GM23338 (cell line): ENCODE measurements around the gene CST3. TPM values are rescaled to one million over a fixed set of nuclear protein-coding genes. Genes with fewer than 3 reads are reported as not detected.

Experiments used
- ATAC-seq: fragments of 200-7000 bp; cut with Tn5 transposase; 3 replicates; pipeline ENCODE4 v1.9.1; 2020
- DNase-seq: peaks from one replicate; pipeline ENCODE4 v3.0.0-alpha.2; 2015; ENCODE audit warnings: low spot score
- H2AFZ ChIP-seq: fragments of 200-600 bp; sonication (generic); 2 replicates; pipeline ENCODE4 v1.8.0; 2016; ENCODE audit warnings: antibody characterized with exemption, mild to moderate bottlenecking, moderate library complexity
- H3F3A ChIP-seq: fragments of 200-600 bp; sonication (generic); replicated peaks from 2 replicates; pipeline ENCODE4 v1.8.0; 2017; ENCODE audit warnings: antibody characterized with exemption, mixed run types, low read depth
- H3K27ac ChIP-seq: fragments of 200-600 bp; sonication (generic); 2 replicates; pipeline ENCODE4 v1.6.1; 2016; ENCODE audit warnings: low read depth
- H3K27me3 ChIP-seq: fragments of 200-600 bp; sonication (generic); 2 replicates; pipeline ENCODE4 v1.8.0; 2016; ENCODE audit warnings: mild to moderate bottlenecking, mixed run types, moderate library complexity; ENCODE audit not compliant: insufficient read depth
- H3K36me3 ChIP-seq: fragments of 200-600 bp; sonication (generic); 2 replicates; pipeline ENCODE4 v1.8.0; 2016; ENCODE audit warnings: mild to moderate bottlenecking; ENCODE audit not compliant: insufficient read depth
- H3K4me1 ChIP-seq: fragments of 200-600 bp; sonication (generic); 2 replicates; pipeline ENCODE4 v1.8.0; 2016; ENCODE audit warnings: mild to moderate bottlenecking, moderate library complexity; ENCODE audit not compliant: insufficient read depth
- H3K4me2 ChIP-seq: fragments of 200-600 bp; sonication (generic); 2 replicates; pipeline ENCODE4 v1.7.1; 2017; ENCODE audit warnings: mixed run types
- H3K4me3 ChIP-seq: fragments of 200-600 bp; sonication (generic); 2 replicates; pipeline ENCODE4 v1.6.1; 2016; ENCODE audit warnings: mixed run types
- H3K79me2 ChIP-seq: fragments of 200-600 bp; sonication (generic); replicated peaks from 2 replicates; pipeline ENCODE4 v1.8.0; 2017; ENCODE audit warnings: mild to moderate bottlenecking; ENCODE audit not compliant: insufficient read depth
- H3K9me2 ChIP-seq: fragments of 200-600 bp; sonication (generic); 2 replicates; pipeline ENCODE4 v1.8.0; 2017; ENCODE audit not compliant: insufficient read depth
- H4K20me1 ChIP-seq: fragments of 200-600 bp; sonication (generic); replicated peaks from 2 replicates; pipeline ENCODE4 v1.8.0; 2017; ENCODE audit warnings: mild to moderate bottlenecking; ENCODE audit not compliant: insufficient read depth
- H3K27ac Mint-ChIP-seq: 2 replicates; pipeline ENCODE4 v1.8.0; 2020; ENCODE audit warnings: inconsistent platforms, mild to moderate bottlenecking, moderate library complexity, mixed read lengths
- H3K27me3 Mint-ChIP-seq: 3 replicates; pipeline ENCODE4 v1.8.0; 2022; ENCODE audit warnings: low read depth, mild to moderate bottlenecking, moderate library complexity, mixed read lengths, inconsistent platforms; ENCODE audit not compliant: insufficient read depth, poor library complexity
- H3K36me3 Mint-ChIP-seq: 3 replicates; pipeline ENCODE4 v1.8.0; 2021; ENCODE audit warnings: low read depth, mild to moderate bottlenecking, inconsistent platforms, moderate library complexity, mixed read lengths
- H3K4me1 Mint-ChIP-seq: 3 replicates; pipeline ENCODE4 v1.8.0; 2020; ENCODE audit warnings: mild to moderate bottlenecking, inconsistent platforms, mixed read lengths
- H3K4me3 Mint-ChIP-seq: 3 replicates; pipeline ENCODE4 v1.8.0; 2021; ENCODE audit warnings: moderate library complexity, mild to moderate bottlenecking, inconsistent platforms, mixed read lengths
- H3K9me3 Mint-ChIP-seq: 3 replicates; pipeline ENCODE4 v1.8.0; 2020; ENCODE audit warnings: moderate library complexity, mild to moderate bottlenecking, inconsistent platforms, mixed read lengths
- CREB1 ChIP-seq: fragments of 250-450 bp; sonication (Bioruptor Pico); IDR thresholded peaks from 2 replicates; pipeline ENCODE4 v1.5.0; 2020; ENCODE audit warnings: low read depth, mild to moderate bottlenecking, moderate library complexity
- EZH2 ChIP-seq: fragments of 200-600 bp; sonication (generic); IDR thresholded peaks from one replicate; pipeline ENCODE4 v1.8.0; 2017; ENCODE audit warnings: antibody characterized with exemption, mild to moderate bottlenecking, low read depth; ENCODE audit not compliant: unreplicated experiment
- EZH2phosphoT487 ChIP-seq: fragments of 200-600 bp; sonication (generic); IDR thresholded peaks from one replicate; pipeline ENCODE4 v1.8.1; 2018; ENCODE audit warnings: antibody characterized with exemption; ENCODE audit not compliant: unreplicated experiment
- JUNB ChIP-seq: IDR thresholded peaks from one replicate; pipeline ENCODE4 v1.6.1; 2016; ENCODE audit warnings: antibody characterized with exemption; ENCODE audit not compliant: unreplicated experiment
- NANOG ChIP-seq: IDR thresholded peaks from 2 replicates; pipeline ENCODE4 v1.6.1; 2016; ENCODE audit warnings: antibody characterized with exemption, borderline replicate concordance
- POLR2AphosphoS5 ChIP-seq: IDR thresholded peaks from 2 replicates; pipeline ENCODE4 v1.6.1; 2016; ENCODE audit warnings: antibody characterized with exemption, low read depth
- STAT1 ChIP-seq: IDR thresholded peaks from one replicate; pipeline ENCODE4 v1.6.1; 2016; ENCODE audit warnings: antibody characterized with exemption; ENCODE audit not compliant: unreplicated experiment
- ZNF331 ChIP-seq: fragments of 250-450 bp; sonication (Bioruptor Pico); IDR thresholded peaks from 2 replicates; pipeline ENCODE4 v1.5.0; 2020; ENCODE audit warnings: low read depth, mild to moderate bottlenecking, moderate library complexity
- polyA plus RNA-seq: library from polyadenylated mRNA; unstranded; fragments of >200 nt; fragmentation: Nextera tagmentation; extraction: Ambion mirVana; gene quantifications from 2 replicates; pipeline ENCODE4 v1.2.1, GENCODE V29; 2016
- total RNA-seq: library from RNA; depleted of rRNA; stranded (reverse); fragments of >200 nt; shearing (Covaris generic); gene quantifications from 2 replicates; pipeline ENCODE4 v1.2.3, GENCODE V29; 2014
- TF ChIP-seq, protein P1 (sequence below): IDR thresholded peaks from 2 replicates; pipeline ENCODE4 v1.6.1; 2016; ENCODE audit warnings: antibody characterized with exemption
- TF ChIP-seq, protein P2 (sequence below): IDR thresholded peaks from one replicate; pipeline ENCODE4 v1.6.1; 2018; ENCODE audit warnings: antibody characterized with exemption; ENCODE audit not compliant: unreplicated experiment

Gene CST3
- total and polyA plus RNA-seq, 2 experiments from 2014 or later, result 51.8 to 71.5 TPM

DNA sequence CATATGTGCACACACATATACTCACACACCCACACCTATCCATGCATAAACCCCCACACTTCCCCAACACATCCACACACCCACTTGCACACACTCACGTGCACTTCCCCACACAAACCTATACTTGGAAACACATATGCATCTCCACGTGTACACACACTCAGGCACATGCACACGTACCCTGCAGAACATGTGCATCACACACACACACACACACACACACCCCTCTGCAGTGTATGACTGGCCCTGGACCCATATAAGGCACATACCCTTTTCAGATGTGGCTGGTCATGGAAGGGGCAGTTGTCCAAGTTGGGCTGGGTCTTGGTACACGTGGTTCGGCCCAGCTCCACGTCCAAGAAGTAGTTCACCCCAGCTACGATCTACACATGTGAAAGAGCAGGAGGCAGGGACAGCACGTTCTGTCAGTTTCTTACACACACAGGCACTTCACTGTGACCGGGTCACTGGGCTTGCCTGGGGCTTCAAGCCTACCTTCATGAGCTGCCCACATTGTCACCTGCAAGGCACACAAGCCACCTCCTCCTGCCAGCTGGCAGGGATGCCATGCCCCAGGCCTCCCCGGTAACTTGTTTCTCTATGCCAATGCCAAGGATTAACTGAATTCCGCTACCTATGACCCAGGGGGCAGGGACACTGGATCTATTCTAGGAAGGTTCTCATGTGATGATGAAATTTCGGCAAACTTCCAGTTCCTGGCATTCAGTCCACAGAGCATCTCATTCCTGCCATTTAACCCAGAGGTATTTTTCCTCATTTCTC, 2.6 kb downstream of the CST3 start:
- Histone ChIP-seq H3K4me3 (no peak overlapping the region), H3K4me1 (peaks cover 6% of the 10 kb centered on the region; the same call in 1 of the 2 replicates), H3K27me3 (peaks cover 12% of the 10 kb centered on the region), H3F3A (no peaks in the 10 kb centered on the region), H3K9me2 (peaks cover 6% of the 10 kb centered on the region), H3K27ac (no peak overlapping the region), H4K20me1 (no peaks in the 10 kb centered on the region), H3K79me2 (no peaks in the 10 kb centered on the region), H3K36me3 (no peaks in the 10 kb centered on the region), H2AFZ (no peak overlapping the region), H3K4me2 (no peak overlapping the region)
- ATAC-seq (no peak), DNase-seq (no peak)
- peaks cover 15% of the 10 kb centered on the region for H3K4me1 Mint-ChIP-seq
- H3K4me3 Mint-ChIP-seq, result no peak overlapping the region
- no peak for TF ChIP-seq EZH2
- no peak for TF ChIP-seq ZNF331 (CRISPR knock-in tag)
- no peak for TF ChIP-seq EZH2phosphoT487
- no peak for TF ChIP-seq NANOG
- no peak for TF ChIP-seq JUNB
- TF ChIP-seq, protein P1, sequence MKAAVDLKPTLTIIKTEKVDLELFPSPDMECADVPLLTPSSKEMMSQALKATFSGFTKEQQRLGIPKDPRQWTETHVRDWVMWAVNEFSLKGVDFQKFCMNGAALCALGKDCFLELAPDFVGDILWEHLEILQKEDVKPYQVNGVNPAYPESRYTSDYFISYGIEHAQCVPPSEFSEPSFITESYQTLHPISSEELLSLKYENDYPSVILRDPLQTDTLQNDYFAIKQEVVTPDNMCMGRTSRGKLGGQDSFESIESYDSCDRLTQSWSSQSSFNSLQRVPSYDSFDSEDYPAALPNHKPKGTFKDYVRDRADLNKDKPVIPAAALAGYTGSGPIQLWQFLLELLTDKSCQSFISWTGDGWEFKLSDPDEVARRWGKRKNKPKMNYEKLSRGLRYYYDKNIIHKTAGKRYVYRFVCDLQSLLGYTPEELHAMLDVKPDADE, result no peak
- no peak for TF ChIP-seq CREB1 (CRISPR knock-in tag)
- TF ChIP-seq, protein P2, sequence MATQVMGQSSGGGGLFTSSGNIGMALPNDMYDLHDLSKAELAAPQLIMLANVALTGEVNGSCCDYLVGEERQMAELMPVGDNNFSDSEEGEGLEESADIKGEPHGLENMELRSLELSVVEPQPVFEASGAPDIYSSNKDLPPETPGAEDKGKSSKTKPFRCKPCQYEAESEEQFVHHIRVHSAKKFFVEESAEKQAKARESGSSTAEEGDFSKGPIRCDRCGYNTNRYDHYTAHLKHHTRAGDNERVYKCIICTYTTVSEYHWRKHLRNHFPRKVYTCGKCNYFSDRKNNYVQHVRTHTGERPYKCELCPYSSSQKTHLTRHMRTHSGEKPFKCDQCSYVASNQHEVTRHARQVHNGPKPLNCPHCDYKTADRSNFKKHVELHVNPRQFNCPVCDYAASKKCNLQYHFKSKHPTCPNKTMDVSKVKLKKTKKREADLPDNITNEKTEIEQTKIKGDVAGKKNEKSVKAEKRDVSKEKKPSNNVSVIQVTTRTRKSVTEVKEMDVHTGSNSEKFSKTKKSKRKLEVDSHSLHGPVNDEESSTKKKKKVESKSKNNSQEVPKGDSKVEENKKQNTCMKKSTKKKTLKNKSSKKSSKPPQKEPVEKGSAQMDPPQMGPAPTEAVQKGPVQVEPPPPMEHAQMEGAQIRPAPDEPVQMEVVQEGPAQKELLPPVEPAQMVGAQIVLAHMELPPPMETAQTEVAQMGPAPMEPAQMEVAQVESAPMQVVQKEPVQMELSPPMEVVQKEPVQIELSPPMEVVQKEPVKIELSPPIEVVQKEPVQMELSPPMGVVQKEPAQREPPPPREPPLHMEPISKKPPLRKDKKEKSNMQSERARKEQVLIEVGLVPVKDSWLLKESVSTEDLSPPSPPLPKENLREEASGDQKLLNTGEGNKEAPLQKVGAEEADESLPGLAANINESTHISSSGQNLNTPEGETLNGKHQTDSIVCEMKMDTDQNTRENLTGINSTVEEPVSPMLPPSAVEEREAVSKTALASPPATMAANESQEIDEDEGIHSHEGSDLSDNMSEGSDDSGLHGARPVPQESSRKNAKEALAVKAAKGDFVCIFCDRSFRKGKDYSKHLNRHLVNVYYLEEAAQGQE, result no peak
- no peak for TF ChIP-seq POLR2AphosphoS5
- TF ChIP-seq STAT1, result no peak
- H3K27me3 Mint-ChIP-seq, result peaks cover 19% of the 10 kb centered on the region
- peaks cover 5% of the 10 kb centered on the region; the same call in 1 of the 3 replicates for H3K9me3 Mint-ChIP-seq
- no peaks in the 10 kb centered on the region; the same call in 2 of the 3 replicates for H3K36me3 Mint-ChIP-seq
- no peak overlapping the region for H3K27ac Mint-ChIP-seq
